ENCODE measurements around the gene EFCAB9.

DNA sequence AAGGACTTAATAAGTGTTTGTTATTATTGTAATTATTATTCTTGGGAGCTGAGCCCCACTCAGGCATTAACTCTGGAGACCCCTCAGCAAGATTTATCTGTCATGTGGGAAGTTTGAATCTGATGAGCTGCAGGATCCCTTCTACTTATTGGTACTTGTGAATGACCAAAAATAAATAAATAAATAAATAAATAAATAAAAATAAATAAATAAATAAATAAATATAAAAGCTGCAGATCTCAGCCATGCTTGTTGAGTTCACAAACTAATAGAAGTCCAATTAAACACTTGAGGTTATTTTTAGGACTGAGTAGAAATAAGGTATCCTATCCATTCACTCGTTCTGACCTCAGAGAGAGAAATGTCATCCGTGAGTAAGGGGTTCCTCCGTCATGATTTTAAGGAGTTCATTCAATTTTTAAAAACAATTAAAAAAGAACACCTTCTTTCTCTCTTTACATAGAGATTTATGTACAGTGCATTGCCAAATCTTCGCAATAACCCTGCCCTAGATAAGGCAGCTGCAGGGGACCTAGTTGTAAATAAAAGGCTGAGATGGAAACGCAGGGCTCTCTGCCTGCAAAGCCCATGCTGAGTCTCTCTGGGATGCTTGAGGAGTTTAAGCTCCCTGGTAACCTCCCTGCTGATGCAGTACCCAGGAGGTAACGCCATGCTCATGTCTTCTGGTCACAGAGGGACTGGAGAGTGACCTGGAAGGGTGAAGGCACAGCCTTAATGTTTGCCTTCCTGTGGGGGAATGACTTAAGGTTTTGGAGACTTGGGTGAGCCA is 1.2 kb downstream of the EFCAB9 start:
- TF ChIP-seq POLR2A (IDR thresholded peaks at IDR 0.05; ENCODE audit: low read depth, low read length) (no peak), POLR2AphosphoS5 (IDR thresholded peaks at IDR 0.05; ENCODE audit: low read depth, low read length) (no peak), TAF1 (IDR thresholded peaks at IDR 0.05; ENCODE audit: borderline replicate concordance, low read depth, low read length) (no peak)
